Endothelial cell of umbilical vein (primary cell): ENCODE data around the gene DGCR8.

Experiments
- EZH2 ChIP-seq: IDR thresholded peaks from 2 replicates; pipeline ENCODE4 v1.6.1; 2012; ENCODE audit warnings: borderline replicate concordance, low read depth, mild to moderate bottlenecking, moderate library complexity, low read length, inconsistent platforms; ENCODE audit not compliant: severe bottlenecking
- FOS ChIP-seq: IDR thresholded peaks from 2 replicates; pipeline ENCODE4 v1.6.1; 2011; ENCODE audit warnings: mild to moderate bottlenecking, low read length, moderate library complexity, borderline replicate concordance; ENCODE audit not compliant: insufficient read depth
- GATA2 ChIP-seq: IDR thresholded peaks from 2 replicates; pipeline ENCODE4 v1.7.0; 2011; ENCODE audit warnings: low read depth, mild to moderate bottlenecking, moderate library complexity, mixed read lengths, low read length; ENCODE audit not compliant: insufficient read length, insufficient read depth
- JUN ChIP-seq: IDR thresholded peaks from 2 replicates; pipeline ENCODE4 v1.6.1; 2011; ENCODE audit warnings: borderline replicate concordance, low read depth; ENCODE audit not compliant: insufficient read length, insufficient read depth
- MYC ChIP-seq: IDR thresholded peaks from one replicate; pipeline ENCODE4 v1.6.1; 2011; ENCODE audit warnings: mild to moderate bottlenecking, low read depth, low read length
- POLR2A ChIP-seq: IDR thresholded peaks from 2 replicates; pipeline ENCODE4 v1.6.1; 2012; ENCODE audit warnings: low read depth, mild to moderate bottlenecking, control low read depth, low read length
- POLR2AphosphoS5 ChIP-seq: IDR thresholded peaks from 2 replicates; pipeline ENCODE4 v1.6.1; 2012; ENCODE audit warnings: low read depth, mild to moderate bottlenecking, control low read depth, low read length, moderate library complexity; ENCODE audit not compliant: insufficient read depth
- TF ChIP-seq, protein P1 (sequence below), 2 donors: IDR thresholded peaks; 1 replicate in 1 of 2; 2 replicates in 1 of 2; pipeline ENCODE4 v1.5.1; 2011; ENCODE audit warnings: low read length in 2 of 2, mild to moderate bottlenecking in 2 of 2, moderate library complexity in 2 of 2, control low read depth in 1 of 2, inconsistent platforms in 1 of 2, low read depth in 1 of 2; ENCODE audit not compliant: insufficient read depth in 1 of 2; ENCODE audit errors: extremely low read depth in 1 of 2
- TF ChIP-seq, protein P2 (sequence below): IDR thresholded peaks from 2 replicates; pipeline ENCODE4 v1.6.1; 2011; ENCODE audit not compliant: insufficient read depth, insufficient read length

DNA sequence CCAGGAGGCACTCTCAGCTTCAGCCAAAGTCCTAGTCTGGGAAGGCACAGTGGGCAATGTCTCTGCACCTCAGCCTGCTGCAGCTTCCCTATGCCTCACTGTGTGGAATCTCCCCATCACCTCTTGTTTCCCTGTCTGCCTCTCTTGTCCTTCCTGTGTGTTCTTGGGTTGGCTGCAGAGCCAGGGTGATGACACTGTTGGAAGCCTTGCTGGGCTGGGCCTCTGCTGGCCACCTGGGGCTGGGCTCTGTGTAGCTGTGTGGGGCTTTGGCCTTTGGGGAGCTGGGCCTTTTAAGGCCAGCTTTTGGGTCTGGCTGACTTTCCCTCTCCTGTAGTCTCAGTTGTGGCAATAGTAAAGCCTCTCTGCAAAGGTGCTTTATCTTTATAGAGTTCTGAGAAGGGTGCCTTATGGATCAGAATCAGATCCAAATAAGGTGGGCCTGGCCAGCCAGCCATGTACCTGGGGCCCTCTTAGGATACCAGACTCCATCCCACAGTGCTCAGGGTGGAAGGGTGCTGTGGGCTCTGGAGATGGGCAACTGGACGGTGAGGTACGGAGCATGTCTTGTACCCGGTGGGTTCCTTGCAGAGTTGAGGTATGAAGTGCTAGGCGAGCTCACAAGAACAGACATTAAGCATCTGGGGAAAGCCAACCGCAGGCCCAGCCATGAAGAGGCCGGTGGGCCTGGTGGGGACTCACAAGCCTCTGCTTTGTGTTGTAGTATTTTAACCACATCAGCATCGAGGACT is 25.6 kb downstream of the DGCR8 start:
- TF ChIP-seq, protein P1, sequence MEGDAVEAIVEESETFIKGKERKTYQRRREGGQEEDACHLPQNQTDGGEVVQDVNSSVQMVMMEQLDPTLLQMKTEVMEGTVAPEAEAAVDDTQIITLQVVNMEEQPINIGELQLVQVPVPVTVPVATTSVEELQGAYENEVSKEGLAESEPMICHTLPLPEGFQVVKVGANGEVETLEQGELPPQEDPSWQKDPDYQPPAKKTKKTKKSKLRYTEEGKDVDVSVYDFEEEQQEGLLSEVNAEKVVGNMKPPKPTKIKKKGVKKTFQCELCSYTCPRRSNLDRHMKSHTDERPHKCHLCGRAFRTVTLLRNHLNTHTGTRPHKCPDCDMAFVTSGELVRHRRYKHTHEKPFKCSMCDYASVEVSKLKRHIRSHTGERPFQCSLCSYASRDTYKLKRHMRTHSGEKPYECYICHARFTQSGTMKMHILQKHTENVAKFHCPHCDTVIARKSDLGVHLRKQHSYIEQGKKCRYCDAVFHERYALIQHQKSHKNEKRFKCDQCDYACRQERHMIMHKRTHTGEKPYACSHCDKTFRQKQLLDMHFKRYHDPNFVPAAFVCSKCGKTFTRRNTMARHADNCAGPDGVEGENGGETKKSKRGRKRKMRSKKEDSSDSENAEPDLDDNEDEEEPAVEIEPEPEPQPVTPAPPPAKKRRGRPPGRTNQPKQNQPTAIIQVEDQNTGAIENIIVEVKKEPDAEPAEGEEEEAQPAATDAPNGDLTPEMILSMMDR (IDR thresholded peaks at IDR 0.05; ENCODE audit: extremely low read depth in 1 of 2, insufficient read depth in 1 of 2, low read depth in 1 of 2, low read length in 2 of 2): no peak
- no peak for TF ChIP-seq MYC
- no peak for TF ChIP-seq JUN
- TF ChIP-seq POLR2A: no peak
- TF ChIP-seq EZH2: no peak
- TF ChIP-seq FOS: no peak
- TF ChIP-seq, protein P2, sequence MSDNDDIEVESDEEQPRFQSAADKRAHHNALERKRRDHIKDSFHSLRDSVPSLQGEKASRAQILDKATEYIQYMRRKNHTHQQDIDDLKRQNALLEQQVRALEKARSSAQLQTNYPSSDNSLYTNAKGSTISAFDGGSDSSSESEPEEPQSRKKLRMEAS: no peak
- no peak for TF ChIP-seq POLR2AphosphoS5
- no peak for TF ChIP-seq GATA2
